Activated gamma-delta T cell treated with anti-CD3 and anti-CD28 coated beads, Interleukin-2, amount 50 U/mL, for 16 hours (primary cell): ENCODE data around the gene FPGS.

Experiments used
- DNase-seq: peaks from one replicate; pipeline ENCODE4 v3.0.0-alpha.2; 2020; ENCODE audit warnings: low read depth

Gene FPGS

DNA sequence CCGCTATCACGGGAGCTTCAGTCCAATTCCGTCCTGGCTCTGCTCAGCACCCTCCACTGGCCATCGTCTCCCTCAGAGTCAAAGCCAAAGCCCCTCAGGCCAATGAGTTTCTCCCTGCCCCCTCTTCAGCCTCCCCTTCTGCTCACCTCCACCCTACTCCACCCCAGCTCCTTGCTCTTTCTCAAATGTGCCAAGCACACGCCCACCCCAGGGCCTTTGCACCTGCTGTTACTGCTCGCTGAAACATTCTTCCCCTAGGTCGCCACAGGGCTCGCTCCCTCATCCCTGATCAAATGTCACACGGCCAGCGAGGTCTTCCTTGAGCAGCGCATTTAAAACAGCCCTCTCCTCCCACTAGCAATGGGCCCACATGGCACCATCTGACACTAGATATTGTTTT is 58.1 kb downstream of the FPGS start:
- DNase-seq = no peak

DNA sequence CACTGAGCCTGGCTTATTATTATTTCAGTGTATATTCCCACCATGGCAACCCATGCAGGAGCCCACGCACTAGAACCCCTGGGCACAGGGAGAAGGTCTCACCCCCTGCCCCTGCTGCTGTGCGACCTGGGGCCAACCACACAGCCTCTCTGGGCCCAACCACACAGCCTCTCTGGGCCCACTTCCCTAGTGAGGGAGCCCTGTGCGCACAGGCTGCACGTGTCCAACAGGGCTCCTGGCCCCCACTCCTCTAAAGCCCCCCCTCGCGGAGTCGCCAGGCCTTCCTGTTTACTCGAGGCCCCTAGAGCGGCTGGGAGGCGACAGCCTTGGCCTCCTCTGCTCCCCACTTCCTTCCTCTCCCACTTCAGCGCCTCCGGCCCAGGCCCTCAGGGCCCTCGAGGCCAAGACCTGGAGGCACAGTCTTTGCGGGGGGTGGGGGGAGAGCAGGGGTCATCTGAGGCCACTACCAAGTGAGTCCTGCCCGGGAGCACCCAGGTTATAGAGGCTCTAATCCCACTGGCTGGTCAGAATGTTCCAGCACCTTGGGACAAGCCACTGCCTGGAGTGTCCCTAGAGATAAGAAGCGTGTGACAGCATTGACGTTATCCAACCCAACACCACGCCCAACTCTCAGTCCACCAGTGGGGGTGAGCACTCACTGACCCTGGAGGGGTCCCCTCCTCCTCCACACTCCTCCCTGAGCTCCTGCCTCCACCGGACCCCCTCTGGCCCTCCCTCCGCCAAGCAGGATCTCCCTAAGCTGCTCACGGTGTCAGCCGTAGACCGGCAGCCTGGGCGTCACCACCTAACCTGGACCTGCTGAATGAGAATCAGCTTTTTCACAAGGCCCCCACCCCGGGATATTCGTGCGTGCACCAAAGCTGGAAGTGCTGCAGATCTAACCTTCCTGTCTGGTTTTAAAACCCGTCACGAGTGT is 59.7 kb downstream of the FPGS start:
- DNase-seq = peak; percentile 24

DNA sequence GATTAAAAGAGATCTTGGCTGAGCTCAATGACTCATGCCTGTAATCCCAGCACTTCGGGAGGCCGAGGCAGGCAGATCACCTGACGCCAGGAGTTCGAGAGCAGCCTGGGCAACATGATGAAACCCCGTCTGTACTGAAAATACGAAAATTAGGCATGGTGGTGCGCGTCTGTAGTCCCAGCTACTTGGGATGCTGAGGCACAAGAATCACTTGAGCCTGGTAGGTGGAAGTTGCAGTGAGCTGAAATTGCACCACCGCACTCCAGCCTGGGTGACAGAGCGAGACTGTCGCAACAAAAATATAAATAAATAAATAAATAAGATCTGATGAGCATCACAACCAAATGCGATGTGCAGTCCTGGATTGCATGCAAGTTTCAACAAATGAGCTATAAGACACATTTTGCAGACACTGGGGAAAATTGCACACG is 60.5 kb downstream of the FPGS start:
- DNase-seq = no peak
